Mucosa of gallbladder (tissue), 1 donor: Measurements from ENCODE around the gene GABRG2. TPM values are rescaled to one million over a fixed set of nuclear protein-coding genes. Genes with fewer than 3 reads are reported as not detected.
"Not testable (repeated sequence)": the region's sequence is repeated elsewhere in the genome, so short reads cannot be mapped to it uniquely, and the experiment has no call there.

Experiments
- DNase-seq: peaks from one replicate; pipeline ENCODE4 v3.0.0-alpha.2; 2020; ENCODE audit warnings: low spot score
- total RNA-seq: library from RNA; stranded (reverse); gene quantifications from one replicate; pipeline ENCODE4 v1.2.1, GENCODE V29; 2021
- donor health status: DM: no; HTN: no; CAD: no.

Gene GABRG2
- not detected for total RNA-seq

DNA sequence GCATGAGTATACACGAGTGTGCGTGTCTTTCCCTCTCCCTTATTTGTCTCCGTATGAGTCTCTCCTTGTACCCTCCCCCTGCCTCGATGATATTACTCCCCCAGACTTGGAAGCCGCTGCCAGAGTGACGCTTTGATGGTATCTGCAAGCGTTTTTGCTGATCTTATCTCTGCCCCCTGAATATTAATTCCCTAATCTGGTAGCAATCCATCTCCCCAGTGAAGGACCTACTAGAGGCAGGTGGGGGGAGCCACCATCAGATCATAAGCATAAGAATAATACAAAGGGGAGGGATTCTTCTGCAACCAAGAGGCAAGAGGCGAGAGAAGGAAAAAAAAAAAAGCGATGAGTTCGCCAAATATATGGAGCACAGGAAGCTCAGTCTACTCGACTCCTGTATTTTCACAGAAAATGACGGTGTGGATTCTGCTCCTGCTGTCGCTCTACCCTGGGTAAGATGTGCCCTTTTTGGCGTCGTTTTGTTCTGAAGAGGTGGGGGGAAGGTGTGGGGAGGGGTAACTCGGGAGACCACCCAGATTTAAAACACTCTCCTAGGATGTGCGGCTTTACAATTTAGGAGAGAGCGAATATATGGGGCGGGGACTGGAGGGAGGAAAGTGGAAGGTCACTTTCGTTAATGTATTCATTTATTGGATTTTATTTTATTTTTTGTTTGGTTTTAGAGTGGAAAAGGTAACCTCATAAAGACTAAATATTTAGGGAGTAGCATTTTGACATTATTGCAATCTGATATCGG lies at the start of gene GABRG2:
Gene GABRG2, plus strand, starts transcription at position 119 of the 757 bp plus-strand sequence. Its CDS starts 227 bp downstream, at position 346.
- DNase-seq, result no peak

DNA sequence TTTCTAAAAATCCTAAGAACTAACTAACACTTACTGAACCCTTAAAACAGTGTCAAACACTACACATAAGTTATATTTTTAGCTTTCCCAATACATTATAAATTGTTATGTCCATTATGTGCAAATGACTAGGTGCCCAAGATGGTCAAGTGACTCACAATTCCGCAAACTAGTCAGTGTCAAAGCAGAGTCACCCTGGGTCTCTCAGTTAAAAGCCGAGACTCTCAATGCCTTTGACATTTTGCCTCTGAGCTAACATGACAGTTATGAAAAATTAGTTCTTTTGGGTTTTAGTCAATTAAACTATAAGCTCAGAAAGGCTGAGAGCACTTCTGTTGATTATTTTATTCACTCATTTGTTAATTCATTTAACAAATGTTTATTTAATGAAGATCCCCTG lies 42.3 kb upstream of the GABRG2 start:
- DNase-seq, result no peak

DNA sequence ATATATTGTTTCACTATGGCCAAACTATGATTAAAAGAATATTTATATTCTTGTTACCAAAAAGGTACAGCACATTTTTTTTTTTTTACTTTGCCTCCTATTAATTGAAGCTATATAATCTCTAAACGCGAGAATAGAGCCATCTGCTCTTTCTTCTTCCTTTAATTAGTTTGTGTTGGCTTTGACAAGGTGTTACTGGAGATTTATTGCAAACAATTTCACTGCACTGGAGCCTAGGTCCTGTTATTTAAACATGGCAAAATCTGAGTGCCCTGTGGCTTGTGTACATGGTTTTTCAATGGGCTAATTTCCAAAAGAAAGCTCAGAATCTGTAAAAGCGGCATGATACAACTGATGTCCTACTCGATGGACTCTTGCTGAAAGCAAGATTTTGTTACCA lies 40.8 kb upstream of the GABRG2 start:
- no peak for DNase-seq

DNA sequence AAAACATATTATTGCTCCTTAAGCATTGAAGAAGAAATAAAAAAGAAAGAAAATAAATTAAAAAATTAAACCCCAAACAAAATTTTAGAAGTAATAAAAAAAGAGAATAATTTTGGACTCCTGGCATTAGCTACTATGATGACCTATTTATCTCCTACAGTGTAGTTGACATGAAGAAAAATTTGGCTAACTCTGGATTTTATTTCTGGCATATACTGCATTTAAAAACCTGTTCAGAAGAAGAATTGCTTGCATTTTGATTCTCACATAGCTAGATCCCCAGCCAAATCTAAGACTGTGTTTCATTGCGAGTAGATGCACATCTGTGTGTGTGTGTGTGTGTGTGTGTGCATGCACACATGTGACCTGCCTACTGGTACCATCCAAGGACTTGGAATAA lies 30.1 kb upstream of the GABRG2 start:
- DNase-seq, result no peak

DNA sequence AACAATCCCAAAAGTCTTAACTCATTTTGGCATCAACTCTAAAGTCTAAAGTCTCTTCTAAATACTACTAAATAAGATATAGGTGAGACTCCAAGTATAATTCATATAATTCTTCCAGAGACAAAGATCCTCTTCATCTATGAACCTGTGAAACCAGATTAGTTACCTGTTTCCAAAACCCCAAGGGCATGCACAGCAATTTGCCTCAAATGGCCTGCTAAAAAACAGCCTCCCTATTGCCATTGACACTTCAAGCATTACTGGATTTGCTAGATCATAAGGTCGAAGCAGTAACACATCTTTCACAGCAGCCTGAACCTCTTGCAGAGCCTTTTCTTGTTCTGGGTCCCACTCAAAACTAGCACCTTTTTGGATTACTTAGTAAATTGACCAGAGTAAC lies 20.3 kb upstream of the GABRG2 start:
- DNase-seq, result no peak

DNA sequence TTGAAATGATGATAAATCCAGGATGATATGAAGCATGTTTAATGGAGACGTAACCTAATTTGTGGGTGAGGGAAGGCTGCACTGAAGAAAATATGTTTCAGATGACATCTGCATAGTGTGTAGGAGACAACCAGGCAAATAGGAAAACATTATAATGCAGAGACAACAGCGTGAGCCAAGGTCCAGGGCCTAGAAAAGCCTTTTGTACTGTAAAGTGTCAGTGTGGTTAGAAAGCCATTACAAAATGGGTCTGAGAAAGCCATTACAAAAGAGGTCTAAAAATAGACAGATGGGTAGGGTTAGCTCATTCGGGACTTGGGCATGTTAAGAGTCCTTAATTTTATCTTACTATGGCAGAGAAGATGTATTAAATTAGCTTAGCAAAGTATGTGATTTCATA lies 14.9 kb upstream of the GABRG2 start:
- DNase-seq, result no peak

DNA sequence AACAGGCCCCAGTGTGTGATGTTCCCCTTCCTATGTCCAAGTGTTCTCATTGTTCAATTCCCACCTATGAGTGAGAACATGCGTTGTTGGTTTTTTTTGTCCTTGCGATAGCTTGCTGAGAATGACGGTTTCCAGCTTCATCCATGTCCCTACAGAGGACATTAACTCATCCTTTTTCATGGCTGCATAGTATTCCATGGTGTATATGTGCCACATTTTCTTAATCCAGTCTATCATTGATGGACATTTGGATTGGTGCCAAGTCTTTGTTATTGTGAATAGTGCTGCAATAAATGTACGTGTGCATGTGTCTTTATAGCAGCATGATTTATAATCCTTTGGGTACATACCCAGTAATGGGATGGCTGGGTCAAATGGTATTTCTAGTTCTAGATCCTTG lies 12.5 kb upstream of the GABRG2 start:
- not testable (repeated sequence) for DNase-seq

DNA sequence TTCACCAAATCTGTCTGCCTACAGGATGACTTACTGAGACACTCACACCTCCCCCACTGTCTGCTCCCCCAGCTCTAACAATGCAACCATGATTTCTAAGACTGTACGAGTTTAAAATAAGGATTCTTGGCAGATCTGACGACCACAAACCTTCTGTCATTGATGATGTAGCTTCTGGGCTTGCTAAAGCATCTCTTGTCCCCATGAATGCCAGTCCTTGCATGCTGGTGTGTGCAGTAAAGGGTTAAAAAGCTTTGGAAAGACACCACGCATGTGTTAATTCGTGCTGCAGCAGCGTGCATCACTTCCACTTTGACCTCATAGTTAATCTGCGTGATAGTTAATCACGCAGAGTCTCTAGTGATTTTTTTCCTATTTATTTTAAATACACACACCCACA lies 411 bp upstream of the GABRG2 start:
- DNase-seq, result no peak

DNA sequence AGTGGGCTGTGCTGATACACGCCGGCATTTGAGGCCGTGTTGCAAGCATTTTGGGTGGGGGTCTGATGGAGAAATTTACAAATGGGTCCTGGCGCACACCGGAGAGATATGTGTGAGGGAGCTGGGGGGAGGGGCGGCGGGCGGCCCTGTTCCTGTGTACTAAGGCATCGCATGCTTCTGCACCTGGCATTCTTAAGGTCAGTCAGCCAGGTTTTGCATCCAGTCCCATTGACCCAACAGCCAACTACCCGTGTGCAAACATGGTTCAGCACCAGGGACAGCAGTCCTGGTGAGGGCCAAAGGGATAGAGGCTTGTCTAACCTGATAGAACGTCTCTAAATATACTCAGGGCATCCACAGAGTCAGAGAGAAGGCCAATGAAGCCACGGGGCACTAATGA lies 839 bp downstream of the GABRG2 start:
- peak; percentile 52 for DNase-seq

DNA sequence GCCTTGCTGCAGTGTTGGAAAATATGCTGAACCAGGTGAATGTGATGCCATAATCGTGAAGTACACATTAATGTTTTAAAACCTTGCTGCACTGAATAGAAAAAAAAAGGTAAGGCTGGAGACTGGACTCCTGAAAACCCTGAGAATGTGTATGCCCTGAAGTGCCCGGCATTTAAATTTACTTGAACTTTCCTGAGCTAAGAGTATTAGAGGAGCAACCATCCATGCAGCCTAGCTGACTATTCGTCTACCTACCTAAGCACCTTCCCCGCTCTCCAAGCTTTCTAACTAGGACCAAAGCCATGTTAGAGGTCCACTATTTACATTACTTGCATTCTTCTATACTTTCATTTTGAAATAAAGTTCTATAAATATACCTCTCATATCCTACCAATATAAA lies 1.4 kb downstream of the GABRG2 start:
- DNase-seq, result no peak

DNA sequence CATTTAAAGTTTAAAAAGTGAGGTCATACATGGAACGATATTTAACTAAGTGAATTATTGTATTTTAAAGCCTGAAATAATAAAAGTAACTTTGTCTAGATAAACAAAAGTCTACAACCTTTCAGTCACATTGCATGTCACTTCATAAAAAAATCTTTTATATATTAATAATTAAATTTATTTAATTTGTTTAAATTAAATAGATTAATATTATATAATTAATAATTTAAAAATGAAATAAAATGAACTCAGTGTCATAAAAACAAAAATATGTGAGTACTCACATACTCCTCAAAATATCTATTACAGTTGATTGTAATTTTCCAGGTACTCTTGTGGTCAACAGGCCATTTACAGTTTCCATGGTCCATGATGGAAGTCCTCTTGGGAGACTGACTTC lies 11.2 kb downstream of the GABRG2 start:
- DNase-seq, result no peak

DNA sequence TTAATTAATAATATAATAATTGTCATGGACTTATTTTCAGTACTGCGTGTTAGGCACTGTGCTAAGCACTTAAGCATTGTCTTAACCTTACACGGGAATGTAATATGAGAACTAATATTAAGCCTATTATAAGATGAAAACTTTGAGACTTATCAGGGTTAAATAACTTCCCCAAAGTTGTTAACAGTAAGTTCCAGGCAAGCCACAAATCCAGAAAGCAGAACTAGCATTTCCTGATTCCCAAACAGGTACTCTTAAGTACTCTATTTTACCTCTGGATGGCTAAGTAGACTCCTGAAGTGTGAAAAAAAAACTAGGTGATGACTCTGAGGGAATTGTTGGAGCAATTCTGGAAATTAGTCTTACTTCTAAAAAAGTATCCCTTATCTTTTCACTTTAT lies 23.8 kb downstream of the GABRG2 start:
- no peak for DNase-seq

DNA sequence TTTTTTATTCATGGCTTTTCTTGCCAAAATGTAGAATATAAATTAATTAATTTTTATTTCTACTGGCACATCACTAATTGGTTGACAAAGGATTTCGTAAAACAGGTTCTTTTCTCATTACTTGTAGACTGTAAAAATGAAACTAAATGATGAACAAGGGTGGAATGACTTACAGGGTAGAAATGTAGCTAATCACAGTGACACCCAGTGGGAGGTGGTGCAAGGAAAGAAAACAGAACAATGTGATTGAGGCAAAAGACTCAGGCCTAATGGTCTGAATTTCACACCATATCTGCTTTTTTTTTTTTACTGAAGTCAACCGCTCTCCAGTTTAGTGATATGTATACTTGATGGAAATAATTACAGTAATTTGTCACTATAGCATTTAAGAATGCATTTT lies 28.9 kb downstream of the GABRG2 start:
- DNase-seq, result no peak

DNA sequence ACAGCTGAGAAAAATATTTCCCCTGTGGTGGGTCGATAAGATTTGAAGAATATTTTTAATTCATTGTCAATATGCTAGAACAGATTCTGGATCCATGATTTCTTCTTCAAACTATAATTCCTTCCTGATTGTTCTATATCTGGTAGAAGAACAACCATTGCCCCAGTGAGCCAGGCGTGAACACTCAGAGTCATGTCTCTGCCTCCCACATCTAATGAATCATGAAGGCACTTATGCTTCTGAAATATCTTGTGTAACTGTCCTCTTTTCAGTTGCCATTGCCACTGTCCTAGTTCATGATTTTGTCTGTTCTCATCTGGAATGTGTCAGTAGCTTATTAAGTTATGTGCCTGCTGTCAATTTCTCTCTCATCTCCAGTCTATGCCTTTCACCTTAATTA lies 40.0 kb downstream of the GABRG2 start:
- no peak for DNase-seq

DNA sequence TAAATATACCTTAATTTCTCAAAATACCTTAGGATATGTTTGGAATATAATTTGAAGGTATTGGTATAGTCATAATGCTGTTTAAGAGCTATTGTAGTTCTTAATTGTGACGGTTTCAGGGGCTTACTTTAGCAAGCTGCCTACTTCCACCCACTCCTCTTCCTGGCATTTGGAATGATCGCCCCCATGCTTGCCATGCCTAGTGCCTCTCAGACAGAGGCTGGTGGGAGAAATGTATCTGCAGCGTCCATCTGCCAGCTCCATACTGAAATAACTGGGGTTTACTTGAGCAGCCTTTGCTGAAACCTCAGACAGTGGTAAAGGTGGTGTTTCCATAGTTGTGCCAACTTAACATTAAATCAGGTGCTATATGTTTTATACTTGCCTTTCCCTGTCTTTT lies 52.2 kb downstream of the GABRG2 start:
- no peak for DNase-seq

DNA sequence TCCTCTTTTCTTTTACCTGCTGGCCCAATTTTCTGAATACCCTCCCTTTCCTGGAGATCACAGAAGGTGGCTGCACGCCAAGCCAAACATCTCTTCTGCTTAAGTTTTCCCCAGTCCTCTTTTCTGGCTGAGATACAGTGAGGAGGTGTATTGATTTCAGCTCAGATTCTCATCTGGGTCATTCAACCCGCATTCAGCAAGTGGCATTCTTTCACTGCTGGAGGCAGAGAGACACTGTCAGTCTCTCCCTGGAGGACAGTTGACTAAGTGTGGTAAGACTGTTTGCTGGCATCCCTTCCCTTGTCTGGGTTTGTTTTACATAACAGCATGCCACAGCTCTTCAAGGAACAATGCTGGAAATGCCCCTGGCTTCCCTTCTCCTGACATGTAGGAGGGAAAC lies 60.5 kb downstream of the GABRG2 start:
- peak; percentile 60 for DNase-seq

DNA sequence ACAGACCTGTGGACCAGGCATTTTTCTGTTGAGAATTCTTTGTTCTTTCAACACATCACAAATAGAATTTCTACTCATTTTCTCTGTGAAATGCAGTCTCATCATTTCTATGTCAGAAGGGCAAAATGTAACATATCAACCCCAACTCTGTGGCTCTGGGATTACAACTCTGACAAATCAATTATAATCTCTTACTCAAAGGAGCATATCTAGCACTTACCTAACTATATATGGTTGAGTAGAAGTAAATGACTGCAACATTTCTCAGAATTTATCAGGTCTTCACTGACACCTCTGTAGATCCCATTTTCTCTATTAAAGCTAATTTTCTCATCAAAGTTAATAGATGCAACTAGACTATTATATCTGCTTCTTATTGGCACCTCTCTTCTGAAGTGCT lies 64.8 kb downstream of the GABRG2 start:
- DNase-seq, result no peak

DNA sequence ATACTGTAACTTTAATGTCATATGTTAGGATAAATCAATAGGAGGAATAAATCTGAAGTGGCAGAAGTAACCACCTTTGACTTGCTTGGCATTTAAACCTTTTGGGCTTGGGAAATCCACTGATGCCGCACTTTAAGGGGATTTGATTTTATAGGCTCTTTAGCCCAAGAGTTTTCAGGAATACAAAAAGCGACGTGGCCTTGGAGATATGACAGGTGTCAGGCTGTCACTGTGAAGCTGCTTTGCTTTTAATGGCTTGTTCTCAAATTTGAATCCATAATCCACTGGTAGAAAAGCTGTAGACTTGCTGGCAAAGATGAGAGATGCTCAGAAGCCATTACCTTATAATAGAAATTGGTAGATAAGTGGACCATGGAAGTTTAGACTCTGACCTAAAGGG lies 71.6 kb downstream of the GABRG2 start:
- no peak for DNase-seq

DNA sequence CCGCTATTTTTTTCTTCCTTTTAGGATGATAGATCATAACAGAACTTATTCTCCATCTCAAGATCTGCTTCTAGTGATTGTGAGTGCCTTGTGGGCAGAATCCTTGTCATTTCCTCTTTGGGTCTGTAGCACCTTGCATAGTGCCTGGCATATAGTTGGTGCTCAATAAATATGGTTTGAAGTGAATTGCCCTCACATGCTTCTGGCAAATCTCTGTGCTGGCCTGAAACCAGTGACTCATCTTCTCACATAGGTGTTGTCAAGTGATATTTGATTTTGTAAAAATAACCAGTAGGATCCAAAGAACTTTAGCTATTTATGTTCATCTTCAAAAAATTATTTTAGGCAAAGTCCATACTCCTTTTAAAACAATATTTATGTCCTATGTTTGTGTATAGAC lies 86.7 kb downstream of the GABRG2 start:
- DNase-seq, result no peak

DNA sequence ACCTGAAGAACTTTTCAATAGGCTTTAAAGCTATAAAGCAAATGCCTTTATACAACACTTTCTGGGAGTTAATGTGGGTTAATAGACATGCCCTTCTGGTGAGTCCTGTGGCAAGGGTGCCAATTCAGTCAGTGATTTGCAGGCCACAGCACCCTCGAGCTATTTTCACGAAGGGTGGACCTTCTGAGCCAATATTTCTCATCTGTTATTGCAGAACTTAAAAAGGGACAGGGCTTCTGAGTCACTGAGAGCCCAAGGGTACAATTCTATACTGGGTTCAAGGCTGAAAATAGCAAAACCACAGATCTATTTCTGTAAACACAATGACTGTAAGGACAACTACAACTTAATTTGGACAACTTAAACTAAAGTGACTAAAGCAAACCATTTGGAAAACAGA lies 92.8 kb downstream of the GABRG2 start:
- no peak for DNase-seq

DNA sequence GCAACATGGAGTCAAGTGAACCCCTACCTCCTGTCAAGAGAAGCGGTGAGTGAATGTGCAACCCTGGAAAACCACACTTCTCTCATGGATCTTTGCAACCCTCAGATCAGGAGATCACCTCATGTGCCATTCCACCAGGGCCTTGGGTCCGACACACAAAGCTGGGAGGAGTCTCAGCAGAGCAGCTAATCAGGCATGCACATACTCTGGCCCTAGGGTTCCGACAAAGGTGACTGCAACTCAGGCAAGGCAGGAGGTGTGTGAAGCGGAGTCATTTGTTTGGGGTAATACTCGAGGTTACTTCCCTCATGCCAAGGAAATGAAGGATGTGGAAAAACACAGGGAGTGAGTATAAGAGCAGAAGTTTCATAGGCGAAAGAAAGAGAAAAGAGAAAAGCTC lies 96.1 kb downstream of the GABRG2 start:
- no peak for DNase-seq

DNA sequence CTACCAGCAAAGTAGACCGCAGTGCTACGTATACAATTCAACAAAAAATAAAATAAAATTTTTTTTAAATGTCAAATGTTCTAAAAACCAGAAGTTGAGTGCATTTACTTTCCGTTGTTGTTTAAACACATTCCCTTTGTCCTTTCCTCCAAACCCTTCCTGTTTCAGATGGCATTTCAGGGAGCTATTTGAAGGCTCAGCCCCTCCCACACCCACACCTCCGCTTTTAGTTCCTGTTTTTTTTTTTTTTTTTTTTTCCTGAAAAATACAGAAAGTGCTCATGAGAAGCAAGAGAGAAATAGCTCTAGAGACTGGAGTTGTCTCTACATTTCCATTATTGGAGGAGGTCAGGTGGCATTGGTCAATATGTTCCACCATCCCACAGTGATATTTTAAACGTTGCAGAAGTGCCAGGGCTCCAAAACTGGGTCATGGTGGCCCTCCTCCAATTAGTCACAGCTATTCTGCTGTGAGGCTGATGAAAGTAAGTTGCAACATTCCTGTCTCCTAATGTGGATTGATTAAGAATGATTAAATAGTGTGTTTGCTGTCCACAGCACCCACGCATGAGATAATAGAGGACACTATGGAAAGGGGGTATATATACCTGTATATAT lies 106.9 kb downstream of the GABRG2 start:
- no peak for DNase-seq

DNA sequence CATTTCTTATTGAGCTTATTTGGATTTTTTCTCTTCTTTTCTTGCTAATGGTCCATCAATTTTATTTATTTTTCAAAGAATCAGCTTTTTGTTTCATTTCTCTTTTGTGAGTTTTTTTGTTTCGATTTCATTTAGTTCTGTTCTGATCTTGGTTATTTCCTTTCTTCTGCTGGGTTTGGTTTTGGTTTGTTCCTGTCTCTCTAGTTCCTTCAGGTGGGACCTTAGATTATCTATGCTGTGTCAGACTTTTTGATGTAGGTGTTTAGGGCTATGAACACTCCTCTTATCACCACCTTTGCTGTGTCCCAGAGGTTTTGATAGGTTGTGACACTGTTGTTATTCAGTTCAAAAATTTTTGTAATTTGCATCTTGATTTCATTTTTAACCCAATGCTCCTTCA lies 119.8 kb downstream of the GABRG2 start:
- DNase-seq, result no peak

DNA sequence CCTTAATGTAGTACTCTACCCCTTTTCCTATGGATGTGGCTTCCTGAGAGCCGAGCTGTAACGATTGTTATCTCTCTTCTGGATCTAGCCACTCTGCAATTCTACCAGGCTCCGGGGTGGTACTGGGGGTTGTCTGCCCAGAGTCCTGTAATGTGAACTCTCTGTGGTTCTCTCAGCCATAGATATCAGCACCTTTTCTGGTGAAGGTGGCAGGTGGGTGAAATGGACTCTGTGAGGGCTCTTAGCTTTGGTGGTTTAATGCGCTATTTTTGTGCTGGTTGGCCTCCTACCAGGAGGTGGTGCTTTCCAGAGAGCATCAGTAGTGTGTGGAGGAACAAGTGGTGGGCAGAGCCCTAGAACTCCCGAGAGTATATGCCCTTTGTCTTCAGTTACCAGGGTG lies 122.1 kb downstream of the GABRG2 start:
- DNase-seq, result no peak
